ENCODE results near the gene MOB1B. TPM values are rescaled to one million over a fixed set of nuclear protein-coding genes. Genes with fewer than 3 reads are reported as not detected.

The MOB1B gene
- total and polyA plus RNA-seq, 10 of the 15 experiments (the other 5 are each of a cell fraction or from before 2014, with no cell fraction given): 1.9 to 11.4 (median 6.1) TPM

DNA sequence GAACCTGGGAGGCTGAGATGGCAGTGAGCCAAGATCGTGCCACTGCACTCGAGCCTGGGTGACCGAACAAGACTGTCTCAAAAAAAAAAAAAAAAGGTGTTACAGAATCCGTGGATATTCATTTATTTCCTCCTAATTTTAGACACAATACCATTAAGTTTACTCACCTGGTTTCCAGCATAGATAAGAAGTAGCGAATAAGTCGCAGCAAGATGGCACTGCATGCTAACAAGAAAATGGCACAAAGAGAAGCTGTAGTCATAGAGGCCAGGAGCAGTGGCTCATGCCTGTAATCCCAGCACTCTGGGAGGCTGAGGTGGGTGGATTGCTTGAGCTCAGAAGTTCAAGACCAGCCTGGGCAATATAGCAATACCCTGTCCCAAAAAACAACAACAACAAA is 17.0 kb upstream of the MOB1B start:
- in situ Hi-C loops (cut with MboI): no loop called here
- H4K20me1 ChIP-seq (ENCODE audit: control insufficient read depth, insufficient read depth): no peaks in the 10 kb centered on the region
- no peaks in the 10 kb centered on the region for H3K9me3 ChIP-seq (replicated peaks; ENCODE audit: control insufficient read depth, insufficient read depth, low read length)
- no peak overlapping the region for H3K4me3 ChIP-seq
- no peak overlapping the region for H3K4me2 ChIP-seq (ENCODE audit: control insufficient read depth, insufficient read depth)
- ATAC-seq: no peak
- SMC1A ChIA-PET (ENCODE audit: uncharacterized antibody, unreplicated experiment): interaction anchor here (0.9 to 1.3 kb wide), 6 partner anchors 10 to 143 kb away, joined by 3 to 6 read pairs (median 4); no protein-coding TSS in a partner anchor
- CTCF ChIA-PET: interaction anchor here (1.1 to 2.0 kb wide), 2 partner anchors 65 to 119 kb away, joined by 3 to 10 read pairs; no protein-coding TSS in a partner anchor
- RAD21 ChIA-PET (ENCODE audit: unreplicated experiment): interaction anchor here (1.1 to 1.5 kb wide), 2 partner anchors 10 to 125 kb away, joined by 4 to 6 read pairs; no protein-coding TSS in a partner anchor
- BruUV-seq (replicated peaks): no TSS peak
- H2AFZ ChIP-seq (ENCODE audit: control insufficient read depth, low read depth, low read length): no peak overlapping the region
- TF ChIP-seq, protein P1, sequence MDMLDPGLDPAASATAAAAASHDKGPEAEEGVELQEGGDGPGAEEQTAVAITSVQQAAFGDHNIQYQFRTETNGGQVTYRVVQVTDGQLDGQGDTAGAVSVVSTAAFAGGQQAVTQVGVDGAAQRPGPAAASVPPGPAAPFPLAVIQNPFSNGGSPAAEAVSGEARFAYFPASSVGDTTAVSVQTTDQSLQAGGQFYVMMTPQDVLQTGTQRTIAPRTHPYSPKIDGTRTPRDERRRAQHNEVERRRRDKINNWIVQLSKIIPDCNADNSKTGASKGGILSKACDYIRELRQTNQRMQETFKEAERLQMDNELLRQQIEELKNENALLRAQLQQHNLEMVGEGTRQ (IDR thresholded peaks at IDR 0.05; ENCODE audit: borderline replicate concordance, low read depth, low read length): no peak
- TF ChIP-seq HDAC2 (IDR thresholded peaks at IDR 0.05): no peak
- TF ChIP-seq, protein P2, sequence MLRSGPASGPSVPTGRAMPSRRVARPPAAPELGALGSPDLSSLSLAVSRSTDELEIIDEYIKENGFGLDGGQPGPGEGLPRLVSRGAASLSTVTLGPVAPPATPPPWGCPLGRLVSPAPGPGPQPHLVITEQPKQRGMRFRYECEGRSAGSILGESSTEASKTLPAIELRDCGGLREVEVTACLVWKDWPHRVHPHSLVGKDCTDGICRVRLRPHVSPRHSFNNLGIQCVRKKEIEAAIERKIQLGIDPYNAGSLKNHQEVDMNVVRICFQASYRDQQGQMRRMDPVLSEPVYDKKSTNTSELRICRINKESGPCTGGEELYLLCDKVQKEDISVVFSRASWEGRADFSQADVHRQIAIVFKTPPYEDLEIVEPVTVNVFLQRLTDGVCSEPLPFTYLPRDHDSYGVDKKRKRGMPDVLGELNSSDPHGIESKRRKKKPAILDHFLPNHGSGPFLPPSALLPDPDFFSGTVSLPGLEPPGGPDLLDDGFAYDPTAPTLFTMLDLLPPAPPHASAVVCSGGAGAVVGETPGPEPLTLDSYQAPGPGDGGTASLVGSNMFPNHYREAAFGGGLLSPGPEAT (IDR thresholded peaks at IDR 0.05; ENCODE audit: low read depth): no peak
- TF ChIP-seq JUND (IDR thresholded peaks at IDR 0.05; ENCODE audit: low read depth, low read length): no peak
- TF ChIP-seq BCL11A (IDR thresholded peaks at IDR 0.05; ENCODE audit: low read depth, low read length): no peak
- TF ChIP-seq ZNF217 (IDR thresholded peaks at IDR 0.05): no peak
- no peak for TF ChIP-seq KAT2A (conservative IDR thresholded peaks at IDR 0.05; ENCODE audit: control insufficient read depth, low read depth, low read length)
- TF ChIP-seq TCF3 (IDR thresholded peaks at IDR 0.05; ENCODE audit: borderline replicate concordance, insufficient read depth, low read depth, low read length): no peak
- no peak for TF ChIP-seq TARDBP (IDR thresholded peaks at IDR 0.05; ENCODE audit: borderline replicate concordance)
- no peak for TF ChIP-seq EZH2 (IDR thresholded peaks at IDR 0.05; ENCODE audit: borderline replicate concordance, control insufficient read depth, low read depth, low read length)
- TF ChIP-seq, protein P3, sequence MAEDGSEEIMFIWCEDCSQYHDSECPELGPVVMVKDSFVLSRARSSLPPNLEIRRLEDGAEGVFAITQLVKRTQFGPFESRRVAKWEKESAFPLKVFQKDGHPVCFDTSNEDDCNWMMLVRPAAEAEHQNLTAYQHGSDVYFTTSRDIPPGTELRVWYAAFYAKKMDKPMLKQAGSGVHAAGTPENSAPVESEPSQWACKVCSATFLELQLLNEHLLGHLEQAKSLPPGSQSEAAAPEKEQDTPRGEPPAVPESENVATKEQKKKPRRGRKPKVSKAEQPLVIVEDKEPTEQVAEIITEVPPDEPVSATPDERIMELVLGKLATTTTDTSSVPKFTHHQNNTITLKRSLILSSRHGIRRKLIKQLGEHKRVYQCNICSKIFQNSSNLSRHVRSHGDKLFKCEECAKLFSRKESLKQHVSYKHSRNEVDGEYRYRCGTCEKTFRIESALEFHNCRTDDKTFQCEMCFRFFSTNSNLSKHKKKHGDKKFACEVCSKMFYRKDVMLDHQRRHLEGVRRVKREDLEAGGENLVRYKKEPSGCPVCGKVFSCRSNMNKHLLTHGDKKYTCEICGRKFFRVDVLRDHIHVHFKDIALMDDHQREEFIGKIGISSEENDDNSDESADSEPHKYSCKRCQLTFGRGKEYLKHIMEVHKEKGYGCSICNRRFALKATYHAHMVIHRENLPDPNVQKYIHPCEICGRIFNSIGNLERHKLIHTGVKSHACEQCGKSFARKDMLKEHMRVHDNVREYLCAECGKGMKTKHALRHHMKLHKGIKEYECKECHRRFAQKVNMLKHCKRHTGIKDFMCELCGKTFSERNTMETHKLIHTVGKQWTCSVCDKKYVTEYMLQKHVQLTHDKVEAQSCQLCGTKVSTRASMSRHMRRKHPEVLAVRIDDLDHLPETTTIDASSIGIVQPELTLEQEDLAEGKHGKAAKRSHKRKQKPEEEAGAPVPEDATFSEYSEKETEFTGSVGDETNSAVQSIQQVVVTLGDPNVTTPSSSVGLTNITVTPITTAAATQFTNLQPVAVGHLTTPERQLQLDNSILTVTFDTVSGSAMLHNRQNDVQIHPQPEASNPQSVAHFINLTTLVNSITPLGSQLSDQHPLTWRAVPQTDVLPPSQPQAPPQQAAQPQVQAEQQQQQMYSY (CRISPR knock-in tag; IDR thresholded peaks at IDR 0.05): no peak
- no peak for TF ChIP-seq STAT1 (conservative IDR thresholded peaks at IDR 0.05)
- TF ChIP-seq CEBPB (IDR thresholded peaks at IDR 0.05; ENCODE audit: borderline replicate concordance in 1 of 2, low read depth in 2 of 2, low read length in 2 of 2): no peak
- no peak overlapping the region for H3K27ac ChIP-seq (ENCODE audit: control insufficient read depth, insufficient read depth)
- no peak for FAIRE-seq
- H3K4me1 ChIP-seq (ENCODE audit: control insufficient read depth, insufficient read depth, low read length): no peaks in the 10 kb centered on the region
- H3K36me3 ChIP-seq (ENCODE audit: control insufficient read depth in 2 of 2, insufficient read depth in 2 of 2, low read length in 1 of 2): no peaks in the 10 kb centered on the region
- H3K9ac ChIP-seq (ENCODE audit: control insufficient read depth, insufficient read depth, low read length): no peak overlapping the region
- H3K27me3 ChIP-seq (replicated peaks in 1 of 2; ENCODE audit: control insufficient read depth in 2 of 2, insufficient read depth in 2 of 2, low read length in 1 of 2): no peaks in the 10 kb centered on the region; a peak in 1 of 4 replicates
- H3K79me2 ChIP-seq (ENCODE audit: control insufficient read depth, insufficient read depth, low read length): no peaks in the 10 kb centered on the region
- no peak for DNase-seq (ENCODE audit: low read depth, low spot score)
- POLR2A ChIA-PET: interaction anchor here (0.6 to 1.3 kb wide), 2 partner anchors 11 to 1654 kb away, joined by 3 to 5 read pairs; no protein-coding TSS in a partner anchor
- intact Hi-C loops (cut with micrococcal nuclease; ENCODE audit: unreplicated experiment): no loop called here
- WGBS (ENCODE audit: insufficient coverage, insufficient replicate concordance, low lambda C conversion rate, missing lambda C conversion rate): 49% methylated on average over 6 of the region's 6 CpGs
